Adrenal gland (tissue), 5 donors: ENCODE measurements around the gene ACER3.

Experiments
- POLR2A ChIP-seq, 2 donors: fragments of 450-650 bp; IDR thresholded peaks; one replicate each; pipeline ENCODE4 v1.6.1; 2017; ENCODE audit warnings: antibody characterized with exemption in 2 of 2, mild to moderate bottlenecking in 2 of 2, moderate library complexity in 1 of 2
- TF ChIP-seq, protein P1 (sequence below), 6 experiments: fragments of 450-650 bp in 4 of 6; fragments of 200-600 bp in 2 of 6; sonication (generic) in 1 of 6; IDR thresholded peaks; 1 replicate in 5 of 6; 2 replicates in 1 of 6; pipeline versions ENCODE4 v1.5.1 to v1.8.0; 2016 to 2021; ENCODE audit warnings: antibody characterized with exemption in 6 of 6, mild to moderate bottlenecking in 2 of 6, moderate library complexity in 1 of 6
- donor health status: DM: no; HTN: no; CAD: no.

DNA sequence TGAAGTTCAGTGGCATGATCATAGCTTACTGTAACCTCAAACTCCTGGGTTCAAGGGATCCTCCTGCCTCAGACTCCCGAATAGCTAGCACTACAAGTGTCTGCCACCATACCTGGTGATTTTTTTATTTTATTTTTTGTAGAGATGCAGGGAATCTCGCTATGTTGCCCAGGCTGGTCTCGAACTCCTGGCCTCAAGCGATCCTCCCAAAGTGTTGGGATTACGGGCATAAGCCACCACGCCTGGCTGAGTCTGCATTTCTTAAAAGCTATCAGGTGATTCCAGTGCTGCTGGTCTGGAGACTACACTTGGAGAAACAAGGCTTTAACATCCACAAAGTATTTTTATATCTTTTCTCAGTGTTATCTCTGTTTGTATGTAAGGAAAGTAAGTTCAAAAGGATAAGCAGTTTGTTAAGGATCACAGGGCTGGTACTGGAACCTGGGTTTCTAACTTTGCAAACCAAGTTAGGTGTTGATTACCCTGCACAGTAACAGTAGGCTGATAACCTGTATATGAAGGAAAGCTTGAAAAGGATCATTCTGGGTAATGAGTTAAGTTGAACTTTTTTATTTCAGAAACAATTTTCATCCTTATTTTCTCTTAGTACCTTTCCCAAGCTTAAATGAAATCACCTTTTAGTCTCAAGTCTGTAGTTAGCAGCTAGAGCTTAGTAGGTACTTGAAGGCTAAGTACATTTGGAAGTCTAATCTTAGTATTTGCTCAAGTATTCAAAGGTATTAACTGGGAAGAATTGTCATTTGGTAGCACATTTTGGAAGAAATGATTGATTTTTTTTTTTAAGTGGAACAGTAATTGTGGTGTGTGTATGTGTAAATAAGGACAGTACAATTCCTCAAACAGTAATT is 12.5 kb downstream of the ACER3 start:
- TF ChIP-seq, protein P1, sequence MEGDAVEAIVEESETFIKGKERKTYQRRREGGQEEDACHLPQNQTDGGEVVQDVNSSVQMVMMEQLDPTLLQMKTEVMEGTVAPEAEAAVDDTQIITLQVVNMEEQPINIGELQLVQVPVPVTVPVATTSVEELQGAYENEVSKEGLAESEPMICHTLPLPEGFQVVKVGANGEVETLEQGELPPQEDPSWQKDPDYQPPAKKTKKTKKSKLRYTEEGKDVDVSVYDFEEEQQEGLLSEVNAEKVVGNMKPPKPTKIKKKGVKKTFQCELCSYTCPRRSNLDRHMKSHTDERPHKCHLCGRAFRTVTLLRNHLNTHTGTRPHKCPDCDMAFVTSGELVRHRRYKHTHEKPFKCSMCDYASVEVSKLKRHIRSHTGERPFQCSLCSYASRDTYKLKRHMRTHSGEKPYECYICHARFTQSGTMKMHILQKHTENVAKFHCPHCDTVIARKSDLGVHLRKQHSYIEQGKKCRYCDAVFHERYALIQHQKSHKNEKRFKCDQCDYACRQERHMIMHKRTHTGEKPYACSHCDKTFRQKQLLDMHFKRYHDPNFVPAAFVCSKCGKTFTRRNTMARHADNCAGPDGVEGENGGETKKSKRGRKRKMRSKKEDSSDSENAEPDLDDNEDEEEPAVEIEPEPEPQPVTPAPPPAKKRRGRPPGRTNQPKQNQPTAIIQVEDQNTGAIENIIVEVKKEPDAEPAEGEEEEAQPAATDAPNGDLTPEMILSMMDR (IDR thresholded peaks at IDR 0.05): no peak
- no peak for TF ChIP-seq POLR2A (IDR thresholded peaks at IDR 0.05)
